Natural killer cell (primary cell): ENCODE results near the gene SLC2A13. TPM values are rescaled to one million over a fixed set of nuclear protein-coding genes. Genes with fewer than 3 reads are reported as not detected.
"Not testable (repeated sequence)": the region's sequence is repeated elsewhere in the genome, so short reads cannot be mapped to it uniquely, and the experiment has no call there.

Experiments used
- ATAC-seq, 3 donors: fragments of 150-1000 bp in 2 of 3; fragments of 200-7000 bp in 1 of 3; cut with Tn5 transposase; 1 replicate in 1 of 3; 2 replicates in 2 of 3; pipeline ENCODE4 v1.10.0; 2021; ENCODE audit warnings: mild to moderate bottlenecking in 2 of 3, moderate library complexity in 2 of 3
- DNase-seq, 2 donors: peaks; one replicate each; pipeline versions ENCODE4 v3.0.0 to v3.0.0-alpha.2; 2013 to 2021; ENCODE audit warnings: mixed read lengths in 1 of 2
- H3K27ac ChIP-seq: one replicate; pipeline ENCODE4 v1.5.1; 2013; ENCODE audit warnings: mild to moderate bottlenecking, low read length
- H3K27me3 ChIP-seq: one replicate; pipeline ENCODE4 v1.6.1; 2013; ENCODE audit warnings: low read length; ENCODE audit not compliant: control insufficient read depth, insufficient read depth
- H3K36me3 ChIP-seq: one replicate; pipeline ENCODE4 v1.6.1; 2013; ENCODE audit warnings: low read length; ENCODE audit not compliant: control insufficient read depth, insufficient read depth
- H3K4me1 ChIP-seq: one replicate; pipeline ENCODE4 v1.6.1; 2013; ENCODE audit warnings: low read length; ENCODE audit not compliant: control insufficient read depth, insufficient read depth
- H3K4me3 ChIP-seq: one replicate; pipeline ENCODE4 v1.5.1; 2013; ENCODE audit warnings: low read length
- H3K9me3 ChIP-seq: one replicate; pipeline ENCODE4 v1.6.1; 2013; ENCODE audit warnings: low read length; ENCODE audit not compliant: control insufficient read depth, insufficient read depth
- H3K27ac Mint-ChIP-seq, 2 donors: one replicate each; pipeline ENCODE4 v1.8.0; 2022; ENCODE audit warnings: mild to moderate bottlenecking in 2 of 2, mixed read lengths in 2 of 2, moderate library complexity in 1 of 2
- H3K27me3 Mint-ChIP-seq, 2 donors: one replicate each; pipeline ENCODE4 v1.8.0; 2022; ENCODE audit warnings: low read depth in 2 of 2, mixed read lengths in 2 of 2
- H3K36me3 Mint-ChIP-seq: one replicate; pipeline ENCODE4 v1.8.0; 2022; ENCODE audit warnings: mixed read lengths
- H3K4me1 Mint-ChIP-seq, 2 donors: one replicate each; pipeline ENCODE4 v1.8.0; 2022; ENCODE audit warnings: mixed read lengths in 2 of 2
- H3K4me3 Mint-ChIP-seq: one replicate; pipeline ENCODE4 v1.8.0; 2022; ENCODE audit warnings: mild to moderate bottlenecking, moderate library complexity, mixed read lengths
- H3K9me3 Mint-ChIP-seq, 2 donors: one replicate each; pipeline ENCODE4 v1.8.0; 2022; ENCODE audit warnings: mixed read lengths in 2 of 2
- CTCF ChIP-seq: fragments of 200-600 bp; IDR thresholded peaks from one replicate; pipeline ENCODE4 v1.8.0; 2022; ENCODE audit warnings: antibody characterized with exemption
- WGBS: methylation state at CpG from one replicate; pipeline ENCODE4 v1.1.7; 2013; ENCODE audit warnings: missing lambda C conversion rate; ENCODE audit not compliant: insufficient coverage; 5-methylcytosine and 5-hydroxymethylcytosine counted together
- intact Hi-C: fragments of 100-400 bp; cut with micrococcal nuclease; formaldehyde crosslinking; loops from one replicate; pipeline ENCODE4 v1.14.2; 2022
- total RNA-seq, 4 donors: library from RNA; stranded (reverse); fragments of 120-200 nt in 1 of 4; gene quantifications; one replicate each; pipeline versions ENCODE4 v1.2.3 to v1.2.4, GENCODE V29; 2013 to 2022

The SLC2A13 gene
- total RNA-seq, 3 donors from 2014 or later (not counting 1 experiment from before 2014, with no cell fraction given) = 6.0 to 10.9 (median 8.7) TPM

DNA sequence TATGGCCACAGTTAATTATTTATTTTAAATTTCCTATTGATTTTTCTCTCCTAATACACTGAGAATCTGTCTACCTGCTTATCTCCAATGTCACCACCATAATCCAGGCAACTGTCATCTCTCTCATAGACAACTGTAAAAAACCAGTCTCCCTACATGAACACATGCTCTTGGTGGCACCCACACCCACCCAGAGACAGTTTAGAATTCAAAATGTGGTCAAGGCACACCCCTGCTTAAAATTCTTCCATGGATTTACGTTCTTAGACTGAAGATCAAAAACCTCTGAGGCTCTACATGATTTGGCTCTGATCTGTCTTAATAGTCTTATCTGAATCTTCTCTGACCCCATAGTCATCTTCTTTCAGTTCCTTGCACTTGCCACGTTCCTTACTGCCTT is 245.2 kb downstream of the SLC2A13 start:
- no peaks in the 10 kb centered on the region for H3K27me3 ChIP-seq
- Mint-ChIP-seq H3K4me1 (no peaks in the 10 kb centered on the region), H3K27me3 (no peaks in the 10 kb centered on the region), H3K36me3 (peaks cover 17% of the 10 kb centered on the region), H3K4me3 (no peak overlapping the region), H3K27ac (no peak overlapping the region), H3K9me3 (peaks cover 0 to 5% of the 10 kb centered on the region in 2 donors)
- 88% methylated on average over 2 of the region's 2 CpGs for WGBS
- intact Hi-C loops = no loop called here
- DNase-seq (no peak), ATAC-seq (no peak)
- no peaks in the 10 kb centered on the region for H3K9me3 ChIP-seq
- H3K4me1 ChIP-seq = no peaks in the 10 kb centered on the region
- H3K27ac ChIP-seq = no peak overlapping the region
- TF ChIP-seq CTCF = no peak
- H3K4me3 ChIP-seq = no peak overlapping the region
- H3K36me3 ChIP-seq = no peaks in the 10 kb centered on the region

GRCh38 chr12:39853003-39853402 is 252.9 kb downstream of the SLC2A13 start:
- no peaks in the 10 kb centered on the region for H3K9me3 ChIP-seq
- no peak overlapping the region for H3K4me3 ChIP-seq
- no peak for DNase-seq
- H3K4me1 Mint-ChIP-seq = no peaks in the 10 kb centered on the region
- peaks cover 2 to 5% of the 10 kb centered on the region in 2 donors for H3K9me3 Mint-ChIP-seq
- H3K27me3 ChIP-seq = no peaks in the 10 kb centered on the region
- no peak overlapping the region for H3K4me3 Mint-ChIP-seq
- no peaks in the 10 kb centered on the region for H3K36me3 ChIP-seq
- WGBS = 100% methylated on average over 2 of the region's 2 CpGs
- no peaks in the 10 kb centered on the region for H3K36me3 Mint-ChIP-seq
- no peak for TF ChIP-seq CTCF
- no peaks in the 10 kb centered on the region for H3K4me1 ChIP-seq
- intact Hi-C loops = no loop called here
- H3K27ac ChIP-seq = no peak overlapping the region
- no peak overlapping the region for H3K27ac Mint-ChIP-seq
- ATAC-seq = no peak
- H3K27me3 Mint-ChIP-seq = no peaks in the 10 kb centered on the region

- intact Hi-C loops = no loop called here
- Mint-ChIP-seq H3K4me3 (no peak overlapping the region), H3K27me3 (no peaks in the 10 kb centered on the region), H3K27ac (no peak overlapping the region), H3K4me1 (no peaks in the 10 kb centered on the region), H3K9me3 (peaks cover 2 to 5% of the 10 kb centered on the region in 2 donors), H3K36me3 (no peaks in the 10 kb centered on the region)
- no peak for TF ChIP-seq CTCF
- Histone ChIP-seq H3K36me3 (no peaks in the 10 kb centered on the region), H3K4me3 (no peak overlapping the region), H3K27me3 (no peaks in the 10 kb centered on the region), H3K27ac (no peak overlapping the region), H3K4me1 (no peaks in the 10 kb centered on the region), H3K9me3 (no peaks in the 10 kb centered on the region)
- 94% methylated on average over 1 of the region's 1 CpG for WGBS
- no peak for ATAC-seq
- DNase-seq = no peak
Measured at GRCh38 chr12:39852346-39852745, 253.5 kb downstream of the SLC2A13 start.

DNA sequence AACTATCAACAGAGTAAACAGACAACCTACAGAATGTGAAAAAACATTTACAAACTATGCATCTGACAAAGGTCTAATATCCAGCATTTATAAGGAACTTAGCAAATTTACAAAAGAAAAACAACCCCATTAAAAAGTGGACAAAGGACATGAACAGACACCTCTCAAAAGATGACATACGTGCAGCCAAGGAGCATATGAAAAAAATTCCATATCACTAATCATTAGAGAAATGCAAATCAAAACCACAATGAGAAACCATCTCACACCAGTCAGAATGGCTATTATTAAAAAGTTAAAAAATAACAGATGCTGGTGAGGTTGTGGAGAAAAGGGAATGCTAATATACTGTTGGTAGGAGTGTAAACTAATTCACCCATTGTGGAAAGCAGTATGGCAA is 257.7 kb downstream of the SLC2A13 start:
- DNase-seq, H3K36me3 Mint-ChIP-seq, H3K27me3 ChIP-seq, intact Hi-C loops, H3K4me3 ChIP-seq, ATAC-seq, H3K27me3 Mint-ChIP-seq, H3K4me3 Mint-ChIP-seq, H3K4me1 Mint-ChIP-seq, H3K27ac ChIP-seq, H3K9me3 ChIP-seq, H3K4me1 ChIP-seq, H3K9me3 Mint-ChIP-seq, H3K27ac Mint-ChIP-seq, H3K36me3 ChIP-seq: not testable (repeated sequence)
- 85% methylated on average over 1 of the region's 1 CpG for WGBS
